HG03378 (cell line): ENCODE results near the gene HPS3.
A peak's percentile ranks its signal among the peaks of the same experiment; 100 is the strongest.
"Not testable (repeated sequence)": the region's sequence is repeated elsewhere in the genome, so short reads cannot be mapped to it uniquely, and the experiment has no call there.

Experiments
- ATAC-seq: cut with Tn5 transposase; IDR thresholded peaks from one replicate; pipeline ENCODE4 v1.9.1; 2021; ENCODE audit warnings: mild to moderate bottlenecking, moderate library complexity; ENCODE audit not compliant: unreplicated experiment

The HPS3 gene

DNA sequence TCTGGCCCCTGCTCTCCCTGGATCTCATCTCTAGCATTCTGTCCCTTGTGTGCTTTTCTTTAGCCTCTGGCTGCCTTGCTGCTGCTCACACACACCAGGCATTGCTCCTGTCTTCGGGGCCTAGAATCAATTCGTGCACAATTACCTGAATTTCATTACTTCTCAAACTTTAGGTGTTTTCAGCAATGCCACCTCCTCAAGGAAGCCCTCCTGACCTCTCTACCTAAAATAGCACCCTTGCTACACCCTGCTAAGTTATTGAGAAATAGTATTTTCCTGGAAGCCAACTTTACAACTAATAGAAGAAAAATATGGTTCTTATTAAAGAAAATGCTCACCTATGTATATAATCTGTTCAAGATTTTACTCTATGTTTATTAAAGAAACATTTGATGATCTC, 51.7 kb downstream of the HPS3 start:
- ATAC-seq, result no peak

DNA sequence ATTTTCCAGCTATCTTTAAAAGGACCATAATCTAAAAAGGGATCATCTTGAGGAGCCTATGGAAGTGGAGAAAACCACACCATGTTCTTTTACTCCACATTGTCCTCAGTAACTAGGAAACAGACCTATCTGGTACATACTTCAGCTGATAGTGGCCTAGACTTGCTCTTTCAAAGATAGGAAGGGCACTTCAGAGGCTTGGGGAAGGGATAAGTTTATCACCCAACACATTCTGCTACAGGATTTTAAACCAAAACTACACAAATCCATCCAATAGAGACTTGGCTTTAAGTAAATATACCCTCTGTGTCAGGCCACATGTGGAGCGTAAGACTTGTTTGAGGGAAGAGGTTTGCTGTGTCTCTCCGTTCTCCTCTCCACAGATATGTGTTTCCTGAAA, 56.8 kb downstream of the HPS3 start:
- ATAC-seq, result no peak

DNA sequence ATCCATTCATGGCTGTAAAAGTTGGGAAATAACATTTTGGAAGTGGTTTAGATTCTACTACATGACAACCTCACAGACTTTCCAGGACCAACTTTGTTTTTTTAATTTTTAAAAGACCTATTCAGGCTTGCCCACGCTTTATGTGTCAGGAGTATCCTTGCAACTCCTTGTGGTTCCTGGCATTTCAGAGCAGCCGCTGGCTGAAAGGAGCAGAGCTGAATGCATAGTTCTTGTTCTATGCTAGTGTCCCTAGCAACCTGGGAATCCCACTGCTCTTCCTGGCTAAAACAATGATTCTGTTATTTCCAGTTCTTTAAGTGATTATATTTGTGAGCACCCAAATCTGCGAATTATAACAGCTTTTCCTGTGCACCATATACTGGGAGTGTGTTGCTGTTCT, 57.3 kb downstream of the HPS3 start:
- no peak for ATAC-seq

DNA sequence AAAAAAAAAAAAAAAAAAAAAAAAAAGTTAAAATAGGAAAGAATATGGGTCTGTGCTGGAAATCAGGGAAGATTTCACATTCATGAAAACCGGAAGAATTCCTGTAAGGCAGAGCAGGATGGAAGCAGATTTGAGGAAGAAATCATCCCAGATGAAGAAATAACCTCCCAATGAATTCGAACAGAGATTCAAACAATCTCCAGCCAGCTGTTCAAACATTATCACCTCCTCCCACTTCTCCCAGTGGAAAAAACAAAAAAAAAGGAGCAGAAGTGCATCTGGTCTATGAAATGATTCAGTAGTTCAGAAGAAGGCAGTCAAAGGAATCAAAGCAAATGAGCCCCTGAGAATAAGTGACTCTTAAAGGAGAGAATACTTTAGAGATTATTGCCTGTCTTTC, 59.1 kb downstream of the HPS3 start:
- no peak for ATAC-seq

DNA sequence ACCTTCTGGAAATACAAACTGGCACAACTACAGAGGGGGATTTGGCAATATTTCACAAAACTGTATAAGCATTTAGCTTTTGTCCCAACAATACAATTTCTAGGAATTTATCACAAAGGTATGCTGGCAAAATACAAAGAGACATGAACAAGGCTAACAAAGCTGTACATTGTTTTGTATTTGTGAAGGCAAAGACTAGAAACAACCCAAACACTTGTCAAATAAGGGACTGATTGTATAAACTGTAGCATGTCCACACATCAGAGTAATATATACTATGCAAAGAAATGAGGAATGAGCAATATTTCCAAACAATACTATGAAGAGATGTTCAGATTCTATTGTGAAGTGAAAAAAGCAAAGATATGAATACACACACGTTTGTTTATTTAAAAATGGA, 65.8 kb downstream of the HPS3 start:
- ATAC-seq, result no peak

DNA sequence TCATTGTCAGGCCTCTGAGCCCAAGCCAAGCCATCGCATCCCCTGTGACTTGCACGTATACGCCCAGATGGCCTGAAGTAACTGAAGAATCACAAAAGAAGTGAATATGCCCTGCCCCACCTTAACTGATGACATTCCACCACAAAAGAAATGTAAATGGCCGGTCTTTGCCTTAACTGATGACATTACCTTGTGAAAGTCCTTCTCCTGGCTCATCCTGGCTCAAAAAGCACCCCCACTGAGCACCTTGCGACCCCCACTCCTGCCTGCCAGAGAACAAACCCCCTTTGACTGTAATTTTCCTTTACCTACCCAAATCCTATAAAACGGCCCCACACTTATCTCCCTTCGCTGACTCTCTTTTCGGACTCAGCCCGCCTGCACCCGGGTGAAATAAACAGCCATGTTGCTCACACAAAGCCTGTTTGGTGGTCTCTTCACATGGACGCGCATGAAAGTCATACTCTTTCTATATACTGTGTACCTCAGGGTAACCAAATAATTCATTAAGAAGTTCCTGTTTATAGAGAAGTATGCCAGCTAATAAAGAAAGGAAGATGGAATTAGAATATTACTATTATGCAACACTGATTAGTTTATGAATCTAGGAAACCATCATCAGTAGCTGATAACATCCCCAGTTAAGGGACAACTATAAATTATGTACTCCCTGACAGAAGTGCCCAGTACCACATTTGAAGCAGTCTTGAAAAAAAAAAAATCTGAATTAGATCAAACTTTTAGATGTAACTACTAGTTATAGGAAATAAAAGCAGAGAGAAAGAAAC, 67.6 kb downstream of the HPS3 start:
- ATAC-seq, result not testable (repeated sequence)

DNA sequence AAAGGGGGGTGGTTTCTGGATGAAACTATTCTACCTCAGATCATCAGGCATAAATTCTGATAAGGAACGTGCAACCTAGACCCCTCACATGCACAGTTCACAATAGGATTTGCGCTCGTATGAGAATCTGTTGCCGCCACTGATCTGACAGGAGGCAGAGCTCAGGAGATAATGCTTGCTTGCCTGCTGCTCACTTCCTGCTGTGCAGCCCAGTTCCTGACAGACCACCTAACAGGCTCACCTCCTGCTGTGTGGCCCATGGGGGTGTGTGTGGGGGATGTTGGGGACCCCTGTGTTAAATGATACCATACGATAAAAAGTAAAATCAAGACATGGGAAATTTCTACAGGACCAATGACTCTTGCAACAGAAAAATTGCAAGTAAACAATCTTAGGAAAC, 68.2 kb downstream of the HPS3 start:
- no peak for ATAC-seq

DNA sequence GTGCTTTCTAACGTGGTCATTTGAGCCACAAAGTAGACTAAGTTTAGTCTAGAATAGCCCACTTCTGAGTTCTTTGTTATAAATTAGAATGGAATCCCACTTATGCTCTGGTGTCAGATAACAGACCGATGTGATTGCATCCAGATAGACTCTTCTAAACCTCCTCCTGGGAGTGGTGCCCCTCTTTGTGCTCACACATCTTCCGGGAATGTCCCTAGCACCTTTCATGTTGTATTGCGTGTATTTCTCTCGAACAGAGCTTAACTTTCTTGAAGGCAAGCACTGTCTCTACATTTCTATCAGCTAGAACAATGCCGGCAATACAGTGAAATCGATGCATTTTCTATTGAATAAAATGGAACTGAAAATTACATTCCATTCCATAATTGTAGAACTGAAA, 69.2 kb downstream of the HPS3 start:
- ATAC-seq, result no peak

DNA sequence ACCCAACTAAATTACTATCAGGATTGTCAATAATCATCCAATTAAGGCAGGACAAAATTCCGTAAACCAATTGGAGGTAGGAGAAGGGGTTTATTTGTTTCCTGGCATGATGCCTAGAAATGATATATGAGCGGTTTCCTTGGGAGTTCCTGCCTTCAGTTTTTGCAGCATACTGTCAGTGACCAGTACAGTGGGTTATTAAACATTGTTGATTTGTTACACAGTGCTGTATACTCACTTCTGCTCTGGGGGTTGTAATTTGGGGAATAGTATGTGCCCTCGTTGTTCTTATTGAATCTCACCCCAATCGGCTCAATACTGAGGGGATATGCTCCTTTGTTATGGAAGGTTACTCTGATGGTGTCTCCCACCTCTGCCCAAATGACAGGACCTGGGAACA, 70.0 kb downstream of the HPS3 start:
- ATAC-seq, result no peak

DNA sequence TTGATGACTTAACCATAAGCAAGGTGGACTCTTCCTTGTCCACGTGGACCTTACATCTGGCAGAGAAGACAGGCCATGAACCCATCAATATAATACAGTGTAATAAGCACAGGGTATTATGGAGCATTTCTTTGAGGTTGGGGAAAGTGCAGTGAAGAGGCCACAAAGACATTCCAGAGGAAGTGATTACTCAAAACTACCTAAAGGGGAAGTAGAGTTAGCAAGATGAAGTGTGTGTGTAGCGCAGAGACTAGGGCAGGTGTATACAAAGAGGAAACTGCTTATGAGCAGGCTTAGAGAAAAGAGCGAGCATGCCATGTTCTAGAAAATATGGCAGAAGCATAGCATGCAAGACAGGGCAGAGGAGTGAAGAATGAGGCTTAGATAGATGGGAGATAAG, 74.3 kb downstream of the HPS3 start:
- peak; percentile 100 for ATAC-seq

DNA sequence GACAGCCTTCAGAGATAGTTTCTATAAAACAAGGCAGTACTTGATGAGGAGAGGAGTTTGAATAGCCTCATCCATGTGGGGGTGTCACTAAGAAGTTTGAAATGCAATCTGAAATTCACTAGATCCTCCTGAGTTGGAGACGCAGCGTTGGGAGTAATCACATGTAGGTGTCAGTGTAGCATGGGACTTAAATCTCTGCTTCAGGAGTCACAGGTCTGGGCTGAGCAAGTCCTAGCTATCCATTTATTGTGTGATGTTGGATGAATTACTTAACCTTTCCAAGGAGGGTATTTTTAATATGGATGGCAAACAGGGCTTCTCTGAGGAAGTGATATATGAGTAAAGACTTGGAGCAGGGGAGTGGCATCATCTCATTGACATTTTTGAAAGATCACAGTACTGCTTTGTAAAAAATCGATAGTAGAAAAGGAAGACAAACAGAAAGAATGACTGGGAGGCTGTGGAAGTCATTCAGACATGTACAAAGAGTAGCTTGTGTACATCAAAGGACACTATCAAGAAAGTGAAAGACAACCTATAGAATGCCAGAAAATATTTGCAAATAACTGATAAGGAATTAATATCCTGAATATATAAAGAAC, 75.1 kb downstream of the HPS3 start:
- no peak for ATAC-seq

DNA sequence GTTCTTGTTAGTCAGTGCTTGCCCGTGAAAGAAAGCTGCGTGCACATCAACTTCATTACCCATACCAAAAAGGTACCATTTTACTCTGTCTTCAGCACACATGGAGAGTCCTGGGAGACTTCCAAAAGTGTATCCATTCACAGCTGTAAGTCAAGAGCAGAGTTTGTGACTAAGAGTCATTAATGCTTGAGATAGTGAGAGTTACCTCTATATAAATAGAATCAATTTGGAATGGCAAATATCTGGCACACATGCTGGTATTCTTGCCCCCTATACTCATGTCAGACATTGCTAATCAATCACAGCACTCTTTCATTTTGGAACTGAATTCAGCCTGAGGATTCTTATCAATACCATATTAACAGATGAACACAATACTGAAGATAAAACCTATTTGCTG, 78.0 kb downstream of the HPS3 start:
- no peak for ATAC-seq

DNA sequence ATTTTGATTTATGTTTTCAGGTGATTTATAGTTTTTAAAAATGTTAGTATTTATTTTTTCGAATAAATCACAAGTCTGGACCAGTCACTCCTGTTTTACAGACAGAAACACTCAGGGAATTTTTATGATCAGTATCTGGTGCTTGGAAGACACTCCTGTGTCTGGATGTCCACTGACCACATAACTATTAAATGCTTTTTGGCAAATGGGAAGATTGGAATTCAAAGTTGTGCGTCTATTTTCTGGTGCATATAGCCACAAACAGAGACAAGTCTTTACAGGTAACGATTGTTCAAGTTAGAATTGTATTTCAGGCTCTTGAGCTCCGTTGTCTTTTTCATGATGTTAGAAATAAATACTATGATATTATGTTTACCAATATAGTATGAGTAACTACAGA, 80.0 kb downstream of the HPS3 start:
- no peak for ATAC-seq

DNA sequence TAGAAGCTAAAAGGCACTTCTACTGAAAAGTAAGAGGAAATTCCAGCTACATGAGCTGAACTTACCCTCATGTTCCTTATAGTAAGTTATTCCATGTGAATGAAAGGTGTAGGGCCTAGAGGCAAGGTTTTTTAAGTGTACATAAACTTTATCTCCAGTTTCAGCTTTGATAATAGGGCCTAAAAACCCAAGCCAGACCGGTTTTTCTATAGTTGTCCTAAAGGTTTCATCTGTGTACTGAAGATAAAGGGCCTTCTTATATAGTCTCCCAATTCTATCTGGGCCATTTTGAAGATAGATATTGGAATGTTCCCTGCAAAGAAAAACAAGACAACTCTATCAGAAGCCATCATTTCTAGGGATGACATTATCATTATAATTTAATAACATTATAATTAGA, 82.9 kb downstream of the HPS3 start:
- ATAC-seq, result no peak

DNA sequence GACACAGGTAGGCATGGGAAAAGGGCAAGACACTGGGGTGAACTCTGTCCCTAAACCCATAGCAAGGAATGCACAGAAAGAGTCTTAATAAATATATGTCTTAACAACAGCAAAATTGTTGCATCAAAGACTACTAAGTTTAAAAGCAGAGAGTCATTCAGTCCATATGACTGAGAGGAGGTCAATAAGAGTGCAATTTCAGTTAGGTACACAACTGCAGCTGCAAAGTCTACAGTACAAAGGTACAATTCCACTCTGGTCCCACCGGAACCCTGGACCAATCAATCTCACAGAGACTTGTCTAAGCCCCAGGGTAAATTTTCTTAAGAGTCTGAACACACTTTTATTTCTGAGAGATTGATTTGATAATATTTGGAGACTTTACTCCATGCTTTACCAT, 85.3 kb downstream of the HPS3 start:
- no peak for ATAC-seq

DNA sequence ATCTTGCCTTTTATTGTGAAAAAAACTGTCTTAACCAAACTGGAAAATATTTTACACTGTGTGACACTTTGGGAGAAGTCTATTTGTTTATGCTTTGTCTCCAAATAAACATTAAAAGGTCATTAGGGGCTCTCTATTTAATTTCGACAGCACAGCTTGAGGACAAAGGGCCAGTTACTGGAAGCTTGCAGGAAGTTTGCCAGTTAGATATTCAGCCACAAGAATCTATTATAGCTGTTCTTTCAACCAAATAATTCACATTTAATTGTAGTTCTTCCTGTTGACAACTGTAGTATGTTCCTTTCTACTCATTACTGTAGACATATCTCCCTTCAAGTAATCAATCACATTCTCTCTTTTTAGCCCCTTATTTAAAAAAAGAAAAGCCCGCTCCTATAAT, 86.1 kb downstream of the HPS3 start:
- no peak for ATAC-seq

DNA sequence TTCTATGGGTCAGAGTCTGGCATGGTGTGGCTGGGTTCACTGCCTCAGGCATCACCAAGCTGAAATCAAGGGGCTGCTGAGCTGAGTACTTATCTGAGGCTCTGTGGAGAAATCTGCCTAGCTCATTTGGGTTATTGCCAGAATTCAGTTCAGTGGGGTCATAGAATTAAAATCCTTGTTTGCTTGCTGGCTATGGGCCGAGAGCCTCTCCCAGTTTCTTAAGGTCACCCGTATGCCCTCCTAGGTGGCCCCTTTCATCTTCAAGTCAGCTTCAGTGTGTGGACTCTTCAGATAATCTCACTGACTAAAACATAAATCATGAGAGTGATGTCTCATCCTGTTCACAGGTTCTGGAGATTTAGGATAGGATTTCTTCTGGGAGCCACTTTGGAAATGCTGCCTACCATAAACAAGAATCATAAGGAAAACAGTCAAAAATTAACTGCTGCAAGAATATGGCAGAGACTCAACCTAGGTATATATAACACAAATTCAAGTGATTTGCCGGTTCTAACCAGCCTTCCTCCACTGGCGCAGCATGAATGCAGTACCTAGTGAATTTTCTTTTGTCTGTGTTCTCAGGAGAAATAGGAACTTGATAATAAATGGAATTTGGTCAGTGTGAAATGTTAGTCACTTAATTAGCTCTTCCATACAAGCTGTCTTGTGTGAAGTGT, 86.9 kb downstream of the HPS3 start:
- ATAC-seq, result no peak

DNA sequence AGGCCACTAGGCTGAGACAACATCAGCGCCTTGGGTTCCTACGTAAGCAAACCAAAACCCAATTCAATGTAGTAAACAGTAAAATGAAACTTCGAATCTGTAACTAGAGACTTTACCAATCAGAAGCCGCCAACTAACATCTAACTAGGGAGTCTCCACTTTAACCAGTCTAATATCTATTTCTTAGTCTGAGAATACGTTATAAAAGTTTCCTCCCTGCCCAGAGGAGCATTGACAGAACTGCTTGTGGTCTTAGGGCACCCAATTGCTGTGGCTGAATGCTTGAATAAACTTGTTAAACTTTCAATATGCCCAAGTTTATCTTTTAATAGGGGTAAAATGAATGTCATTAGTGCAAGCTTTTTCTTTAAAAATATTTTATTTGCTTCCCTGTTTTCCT, 87.9 kb downstream of the HPS3 start:
- no peak for ATAC-seq

DNA sequence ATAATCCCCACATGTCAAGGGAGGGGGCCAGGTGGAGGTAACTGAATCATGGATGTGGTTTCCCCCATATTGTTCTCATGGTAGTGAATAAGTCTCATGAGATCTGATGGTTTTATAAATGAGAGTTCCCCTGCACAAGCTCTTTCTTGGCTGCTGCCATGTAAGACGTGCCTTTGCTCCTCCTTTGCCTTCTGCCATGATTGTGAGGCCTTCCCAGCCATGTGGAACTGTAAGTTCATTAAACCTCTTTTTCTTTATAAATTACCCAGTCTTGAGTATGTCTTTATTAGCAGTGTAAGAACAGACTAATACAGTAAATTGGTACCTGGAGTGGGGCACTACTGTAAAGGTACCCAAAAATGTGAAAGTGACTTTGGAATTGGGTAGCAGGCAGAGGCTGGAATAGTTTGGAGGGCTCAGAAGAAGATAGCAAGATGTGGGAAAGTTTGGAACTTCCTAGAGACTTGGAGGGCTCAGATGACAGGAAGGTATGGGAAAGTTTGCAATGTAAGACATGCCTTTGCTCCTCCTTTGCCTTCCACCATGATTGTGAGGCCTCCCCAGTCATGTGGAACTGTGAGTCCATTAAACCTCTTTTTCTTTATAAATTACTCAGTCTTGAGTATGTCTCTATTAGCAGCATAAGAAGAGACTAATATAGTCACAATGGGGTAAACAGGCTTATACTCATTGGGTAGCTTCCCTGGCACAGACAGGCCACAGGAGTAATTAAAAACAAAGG, 90.1 kb downstream of the HPS3 start:
- ATAC-seq, result not testable (repeated sequence)

DNA sequence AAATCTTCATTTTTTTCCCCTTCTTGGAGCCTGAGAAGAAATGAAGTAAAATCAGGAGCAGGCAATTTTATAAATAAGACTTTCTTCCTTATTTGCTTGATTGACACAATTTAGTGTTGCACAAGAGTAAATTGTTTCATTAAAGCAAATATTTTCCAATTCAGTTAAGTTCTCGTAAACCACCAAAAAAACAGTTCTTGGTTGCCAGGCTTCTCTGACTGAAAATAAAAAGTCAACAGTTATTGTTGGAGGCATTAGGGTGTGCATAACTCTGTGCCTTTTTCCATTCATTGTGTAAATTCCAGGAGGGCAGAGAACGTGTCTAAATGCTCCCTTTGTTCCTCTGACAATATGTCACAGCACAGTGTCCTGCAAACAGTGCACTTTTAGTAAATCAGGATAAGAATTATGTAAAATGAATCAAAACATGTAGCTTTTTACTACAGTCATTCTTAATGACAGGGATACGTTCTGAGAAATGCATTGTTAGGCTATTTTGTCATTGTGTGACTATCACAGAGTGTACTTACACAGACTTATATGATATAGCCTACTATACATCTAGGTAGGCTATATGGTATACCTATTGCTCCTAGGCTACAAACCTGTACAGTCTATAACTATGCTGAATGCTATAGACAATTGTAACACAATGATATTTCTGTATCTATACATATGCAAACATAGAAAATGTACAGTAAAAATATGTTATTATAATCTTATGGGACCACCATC, 92.5 kb downstream of the HPS3 start, which contains the start of gene CP:
TSS of gene CP (minus strand) at position 47 of the 735 bp plus-strand sequence. CDS start at position 10, 37 bp downstream.
- ATAC-seq, result no peak
